Measurements from ENCODE around the gene KLRG1.

DNA sequence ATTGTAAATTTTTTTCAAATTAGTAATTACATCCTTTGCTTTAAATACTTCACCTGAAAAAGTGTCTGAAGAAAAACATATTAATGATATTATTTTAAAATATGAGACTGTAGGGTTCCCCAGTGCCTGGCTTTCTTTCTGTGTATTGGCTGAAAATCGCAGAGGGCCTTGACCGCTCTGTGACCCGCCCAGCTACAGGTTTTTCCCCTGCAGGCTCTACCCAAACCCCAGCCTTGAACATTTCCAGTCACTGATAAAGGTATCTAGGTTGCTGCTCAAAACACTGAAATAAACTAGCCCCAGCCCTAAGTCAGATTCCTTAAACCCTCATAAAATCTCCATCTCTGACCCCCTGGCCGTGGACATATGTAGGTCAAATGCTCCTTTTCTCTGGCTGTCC, 11.9 kb downstream of the KLRG1 start:
- TF ChIP-seq EZH2phosphoT487 (IDR thresholded peaks at IDR 0.05; ENCODE audit: insufficient read depth, low read depth) = no peak
- no peak for TF ChIP-seq EZH2 (IDR thresholded peaks at IDR 0.05; ENCODE audit: insufficient read depth, poor library complexity, severe bottlenecking)
